HCT116 (cell line): ENCODE data around the gene MUC22. TPM values are rescaled to one million over a fixed set of nuclear protein-coding genes. Genes with fewer than 3 reads are reported as not detected.

ENCODE experiments used
- ATAC-seq: fragments of 200-7000 bp; cut with Tn5 transposase; 2 replicates; pipeline ENCODE4 v1.9.1; 2020; ENCODE audit warnings: mild to moderate bottlenecking, moderate library complexity
- BruUV-seq: library from RNA; stranded (reverse); fragments of 400-500 nt; replicated peaks from 2 replicates; lab custom pipeline; 2021; lab: Mats Ljungman, UMichigan
- CTCF ChIA-PET: fragments of 300-600 bp; sonication (Branson Sonifier 250); formaldehyde crosslinking; loops from one replicate; lab custom pipeline; 2021; ENCODE audit warnings: antibody characterized with exemption; lab: Charles Lee
- POLR2A ChIA-PET: fragments of 300-600, 350-600 bp; sonication (Branson Sonifier 250); formaldehyde crosslinking; loops from one replicate; lab custom pipeline; 2021; ENCODE audit warnings: antibody characterized with exemption; lab: Charles Lee
- RAD21 ChIA-PET, 2 experiments: fragments of 300-600 bp; sonication (Branson Sonifier 250); formaldehyde crosslinking; loops; one replicate each; lab custom pipeline; 2023; ENCODE audit warnings: low total read pairs in 2 of 2; ENCODE audit not compliant: uncharacterized antibody in 2 of 2, unreplicated experiment in 2 of 2, low non-redundant PET in 1 of 2; lab: Charles Lee
- DNase-seq: peaks from one replicate; pipeline ENCODE4 v3.0.0-alpha.2; 2010; ENCODE audit warnings: low read depth, low spot score
- H2AFZ ChIP-seq: fragments of 200-600 bp; shearing (Covaris generic), sonication (generic); 2 replicates; pipeline ENCODE4 v1.6.1; 2017; ENCODE audit warnings: low read depth, mixed run types, mixed read lengths, antibody characterized with exemption, low read length; ENCODE audit not compliant: poor library complexity, severe bottlenecking
- H3K27ac ChIP-seq: 2 replicates; pipeline ENCODE4 v1.5.1; 2012; ENCODE audit warnings: low read depth, low read length
- H3K27me3 ChIP-seq: fragments of 200-600 bp; sonication (generic); 2 replicates; pipeline ENCODE4 v1.6.1; 2016; ENCODE audit warnings: mixed run types, low read length, mixed read lengths; ENCODE audit not compliant: insufficient read depth
- H3K36me3 ChIP-seq, 2 experiments: fragments of 200-500 bp in 1 of 2; fragments of 200-600 bp in 1 of 2; sonication (Bioruptor generic) in 1 of 2; sonication (generic) in 1 of 2; 2 replicates each; pipeline versions ENCODE4 v1.5.1 to v1.6.1; 2014 to 2016; ENCODE audit warnings: low read length in 2 of 2, inconsistent platforms in 1 of 2, mixed read lengths in 1 of 2, mixed run types in 1 of 2; ENCODE audit not compliant: insufficient read depth in 2 of 2, control insufficient read depth in 1 of 2
- H3K4me1 ChIP-seq, 2 experiments: fragments of 200-600 bp in 1 of 2; sonication (generic) in 1 of 2; 2 replicates each; pipeline versions ENCODE4 v1.5.1 to v1.6.1; 2012 to 2017; ENCODE audit warnings: low read length in 2 of 2, inconsistent platforms in 1 of 2, mild to moderate bottlenecking in 1 of 2, mixed read lengths in 1 of 2, mixed run types in 1 of 2, moderate library complexity in 1 of 2; ENCODE audit not compliant: insufficient read depth in 2 of 2, control insufficient read depth in 1 of 2
- H3K4me2 ChIP-seq: fragments of 200-600 bp; sonication (generic); 2 replicates; pipeline ENCODE4 v1.6.1; 2017; ENCODE audit warnings: mixed run types, low read length, mixed read lengths
- H3K4me3 ChIP-seq, 2 experiments: fragments of 200-600 bp in 1 of 2; sonication (generic) in 1 of 2; replicated peaks in 1 of 2; 2 replicates each; pipeline ENCODE4 v1.5.1; 2011 to 2016; ENCODE audit warnings: low read length in 2 of 2, control low read depth in 1 of 2, low read depth in 1 of 2, mild to moderate bottlenecking in 1 of 2, mixed read lengths in 1 of 2, mixed run types in 1 of 2
- H3K79me2 ChIP-seq: fragments of 200-600 bp; sonication (generic); 2 replicates; pipeline ENCODE4 v1.6.1; 2017; ENCODE audit warnings: mild to moderate bottlenecking, mixed run types, low read length, moderate library complexity, mixed read lengths; ENCODE audit not compliant: insufficient read depth
- H3K9ac ChIP-seq: fragments of 200-600 bp; sonication (generic); 2 replicates; pipeline ENCODE4 v1.6.1; 2016; ENCODE audit warnings: low read length, mixed read lengths
- H3K9me2 ChIP-seq: fragments of 200-600 bp; sonication (generic), shearing (Covaris generic); 2 replicates; pipeline ENCODE4 v1.6.1; 2017; ENCODE audit warnings: mixed run types, mild to moderate bottlenecking, moderate library complexity; ENCODE audit not compliant: insufficient read depth
- H3K9me3 ChIP-seq, 2 experiments: fragments of 200-500 bp in 1 of 2; fragments of 200-600 bp in 1 of 2; sonication (Bioruptor generic) in 1 of 2; sonication (generic) in 1 of 2; 2 replicates each; pipeline ENCODE4 v1.6.1; 2014 to 2017; ENCODE audit warnings: low read length in 2 of 2, mixed read lengths in 2 of 2, inconsistent platforms in 1 of 2, low read depth in 1 of 2, mild to moderate bottlenecking in 1 of 2, mixed run types in 1 of 2, moderate library complexity in 1 of 2; ENCODE audit not compliant: control insufficient read depth in 1 of 2, insufficient read depth in 1 of 2
- H4K20me1 ChIP-seq: fragments of 200-600 bp; sonication (generic), shearing (Covaris generic); 2 replicates; pipeline ENCODE4 v1.6.1; 2017; ENCODE audit warnings: mixed run types, mild to moderate bottlenecking, moderate library complexity; ENCODE audit not compliant: insufficient read depth
- CBX3 ChIP-seq: IDR thresholded peaks from 2 replicates; pipeline ENCODE4 v1.6.1; 2012; ENCODE audit warnings: low read depth
- CTCF ChIP-seq, 3 experiments: fragments of 200-600 bp in 1 of 3; sonication (generic) in 1 of 3; IDR thresholded peaks in 2 of 3; conservative IDR thresholded peaks in 1 of 3; 2 replicates each; pipeline ENCODE4 v1.5.1; 2012 to 2017; ENCODE audit warnings: low read depth in 2 of 3, low read length in 2 of 3, antibody characterized with exemption in 1 of 3, borderline replicate concordance in 1 of 3, control low read depth in 1 of 3, mild to moderate bottlenecking in 1 of 3, mixed read lengths in 1 of 3, mixed run types in 1 of 3, moderate library complexity in 1 of 3; ENCODE audit not compliant: insufficient read depth in 1 of 3
- ELF1 ChIP-seq: IDR thresholded peaks from 2 replicates; pipeline ENCODE4 v1.6.1; 2012; ENCODE audit warnings: low read depth, borderline replicate concordance
- EZH2 ChIP-seq: fragments of 200-600 bp; sonication (generic); IDR thresholded peaks from 2 replicates; pipeline ENCODE4 v1.6.1; 2017; ENCODE audit warnings: antibody characterized with exemption, mixed run types
- EZH2phosphoT487 ChIP-seq: fragments of 200-600 bp; IDR thresholded peaks from 2 replicates; pipeline ENCODE4 v1.6.1; 2018; ENCODE audit warnings: antibody characterized with exemption, borderline replicate concordance
- JUND ChIP-seq: IDR thresholded peaks from 2 replicates; pipeline ENCODE4 v1.6.1; 2012
- MAX ChIP-seq: IDR thresholded peaks from 2 replicates; pipeline ENCODE4 v1.6.1; 2012
- POLR2A ChIP-seq: IDR thresholded peaks from 2 replicates; pipeline ENCODE4 v1.7.0; 2011; ENCODE audit warnings: borderline replicate concordance; ENCODE audit not compliant: insufficient read depth, insufficient read length; ENCODE audit errors: extremely low read depth
- POLR2AphosphoS5 ChIP-seq: IDR thresholded peaks from 2 replicates; pipeline ENCODE4 v1.6.1; 2011; ENCODE audit warnings: mild to moderate bottlenecking, low read depth, low read length, moderate library complexity
- REST ChIP-seq: IDR thresholded peaks from 2 replicates; pipeline ENCODE4 v1.6.1; 2012; ENCODE audit warnings: low read depth
- SIN3A ChIP-seq: IDR thresholded peaks from 2 replicates; pipeline ENCODE4 v1.6.1; 2012; ENCODE audit warnings: low read depth
- ZBTB33 ChIP-seq: IDR thresholded peaks from 2 replicates; pipeline ENCODE4 v1.6.1; 2011; ENCODE audit warnings: mild to moderate bottlenecking, low read length, moderate library complexity; ENCODE audit not compliant: insufficient replicate concordance; ENCODE audit errors: extremely low read depth
- ZFX ChIP-seq: fragments of 450-650 bp; IDR thresholded peaks from 2 replicates; pipeline ENCODE4 v1.6.1; 2017
- intact Hi-C: fragments of 100-400 bp; cut with micrococcal nuclease; formaldehyde crosslinking; loops from 2 replicates; pipeline ENCODE4 v1.10.0; 2022
- total RNA-seq: library from RNA; stranded (reverse); gene quantifications from one replicate; pipeline ENCODE4 v1.2.1, GENCODE V29; 2021; ENCODE audit not compliant: unreplicated experiment

The MUC22 gene
- total RNA-seq, 1 experiment from 2014 or later, result not detected

GRCh38 chr6:30964075-30964474, 46.2 kb upstream of the MUC22 start (continued):
- TF ChIP-seq CTCF (IDR thresholded peaks at IDR 0.05 in 2 of 3, conservative IDR thresholded peaks at IDR 0.05 in 1 of 3; ENCODE audit: borderline replicate concordance in 1 of 3, insufficient read depth in 1 of 3, low read depth in 2 of 3, low read length in 2 of 3) (no peak), ELF1 (no peak), SIN3A (no peak), CBX3 (no peak)

GRCh38 chr6:30965140-30965601, 45.1 kb upstream of the MUC22 start:
- ChIA-PET RAD21 (no interaction called here), POLR2A (no interaction called here), CTCF (no interaction called here)
- no peak overlapping the region for H3K27ac ChIP-seq
- H3K9me2 ChIP-seq, result no peaks in the 10 kb centered on the region
- no peaks in the 10 kb centered on the region for H4K20me1 ChIP-seq
- BruUV-seq, result no TSS peak
- H3K9me3 ChIP-seq, result no peaks in the 10 kb centered on the region
- H2AFZ ChIP-seq, result no peak overlapping the region
- H3K4me2 ChIP-seq, result no peak overlapping the region
- intact Hi-C loops, result no loop called here
- no peak for ATAC-seq
- H3K79me2 ChIP-seq, result no peaks in the 10 kb centered on the region
- no peak for DNase-seq
- H3K36me3 ChIP-seq, result no peaks in the 10 kb centered on the region
- no peak for TF ChIP-seq REST
- no peak for TF ChIP-seq POLR2AphosphoS5
- TF ChIP-seq ELF1, result no peak
- TF ChIP-seq ZBTB33, result no peak
- TF ChIP-seq EZH2, result no peak
- no peak for TF ChIP-seq MAX
- TF ChIP-seq JUND, result no peak
- no peak for TF ChIP-seq POLR2A
- TF ChIP-seq EZH2phosphoT487, result no peak
- no peak for TF ChIP-seq ZFX
- H3K27me3 ChIP-seq, result no peaks in the 10 kb centered on the region
- no peaks in the 10 kb centered on the region; a peak in 1 of 4 replicates for H3K4me1 ChIP-seq
- no peak overlapping the region for H3K4me3 ChIP-seq
- no peak overlapping the region for H3K9ac ChIP-seq
